Iris pigment epithelial cell (primary cell): Measurements from ENCODE around the gene NOL3.
A peak's percentile ranks its signal among the peaks of the same experiment; 100 is the strongest.

Experiments
- DNase-seq: peaks from one replicate; pipeline ENCODE4 v3.0.0-alpha.2; 2011; ENCODE audit warnings: low read depth

The NOL3 gene

GRCh38 chr16:67170949-67171649, 761 bp downstream of the NOL3 start:
- no peak for DNase-seq

GRCh38 chr16:67173323-67173722, 3.0 kb downstream of the NOL3 start:
- no peak for DNase-seq

GRCh38 chr16:67173808-67174705, 3.7 kb downstream of the NOL3 start:
- peak; percentile 88 for DNase-seq

GRCh38 chr16:67174706-67175231, 4.4 kb downstream of the NOL3 start:
- DNase-seq: no peak

- no peak for DNase-seq
Measured at GRCh38 chr16:67176662-67177061, 6.3 kb downstream of the NOL3 start.

- DNase-seq: peak; percentile 72
Measured at GRCh38 chr16:67177743-67178699, 7.7 kb downstream of the NOL3 start.

- no peak for DNase-seq
Measured at GRCh38 chr16:67179421-67180080, 9.2 kb downstream of the NOL3 start.

GRCh38 chr16:67180166-67180565, 9.8 kb downstream of the NOL3 start:
- DNase-seq: no peak

- DNase-seq: peak; percentile 74
Measured at GRCh38 chr16:67181346-67181745, 11.0 kb downstream of the NOL3 start.

- DNase-seq: no peak
Measured at GRCh38 chr16:67182288-67182687, 11.9 kb downstream of the NOL3 start.

GRCh38 chr16:67183284-67183626, 12.9 kb downstream of the NOL3 start:
- DNase-seq: no peak

GRCh38 chr16:67183627-67184452, 13.5 kb downstream of the NOL3 start, which contains the start of gene MATCAP1:
Gene MATCAP1 (minus strand): TSS chr16:67183963. CDS start chr16:67180610, 3,353 bp downstream.
- peak; percentile 99 for DNase-seq

- DNase-seq: no peak
Measured at GRCh38 chr16:67184453-67184994, 14.2 kb downstream of the NOL3 start.

GRCh38 chr16:67184995-67185650, 14.8 kb downstream of the NOL3 start:
- peak; percentile 89 for DNase-seq

- no peak for DNase-seq
Measured at GRCh38 chr16:67185651-67186134, 15.4 kb downstream of the NOL3 start.

- no peak for DNase-seq
Measured at GRCh38 chr16:67186550-67186950, 16.2 kb downstream of the NOL3 start.

- DNase-seq: no peak
Measured at GRCh38 chr16:67187175-67187890, 17.0 kb downstream of the NOL3 start.

- DNase-seq: no peak
Measured at GRCh38 chr16:67188323-67188722, 18.0 kb downstream of the NOL3 start.

GRCh38 chr16:67188798-67189197, 18.5 kb downstream of the NOL3 start:
- no peak for DNase-seq
